Activated CD8-positive, alpha-beta memory T cell treated with anti-CD3 and anti-CD28 coated beads, Interleukin-2, amount 50 U/mL, for 4 hours (primary cell): ENCODE data around the gene PLSCR1.

Experiments
- DNase-seq: peaks from one replicate; pipeline ENCODE4 v3.0.0-alpha.2; 2020

PLSCR1 gene

GRCh38 chr3:146470425-146470990, 73.9 kb downstream of the PLSCR1 start:
- no peak for DNase-seq

- DNase-seq: peak; percentile 74
Measured at GRCh38 chr3:146469150-146470017, 75.0 kb downstream of the PLSCR1 start, which contains the start of gene PLSCR2. PLSCR2 (minus strand) TSS chr3:146469561; CDS start chr3:146459904, 9,657 bp downstream.

- no peak for DNase-seq
Measured at GRCh38 chr3:146468671-146469149, 75.7 kb downstream of the PLSCR1 start.

GRCh38 chr3:146468234-146468633, 76.2 kb downstream of the PLSCR1 start:
- no peak for DNase-seq

GRCh38 chr3:146466604-146467003, 77.8 kb downstream of the PLSCR1 start:
- DNase-seq: no peak

GRCh38 chr3:146465693-146466465, 78.5 kb downstream of the PLSCR1 start:
- DNase-seq: no peak
